HG02885 (cell line): ENCODE data around the gene POLR3C.
A peak's percentile ranks its signal among the peaks of the same experiment; 100 is the strongest.

Experiments used
- ATAC-seq: cut with Tn5 transposase; IDR thresholded peaks from one replicate; pipeline ENCODE4 v1.9.1; 2021; ENCODE audit warnings: mild to moderate bottlenecking; ENCODE audit not compliant: unreplicated experiment, poor library complexity

The POLR3C gene

GRCh38 chr1:145859491-145860023 is 35.6 kb downstream of the POLR3C start:
- peak; percentile 74 for ATAC-seq

- ATAC-seq = no peak
Measured at GRCh38 chr1:145863282-145864018, 39.5 kb downstream of the POLR3C start.

- ATAC-seq = no peak
Measured at GRCh38 chr1:145868232-145868631, 44.2 kb downstream of the POLR3C start.

GRCh38 chr1:145871994-145872924 is 48.3 kb downstream of the POLR3C start:
- no peak for ATAC-seq

- ATAC-seq = no peak
Measured at GRCh38 chr1:145874646-145875045, 50.6 kb downstream of the POLR3C start.

- ATAC-seq = no peak
Measured at GRCh38 chr1:145877923-145878486, 54.0 kb downstream of the POLR3C start.

GRCh38 chr1:145878724-145879123 is 54.7 kb downstream of the POLR3C start:
- no peak for ATAC-seq

GRCh38 chr1:145879775-145880174 is 55.8 kb downstream of the POLR3C start:
- ATAC-seq = no peak

- ATAC-seq = no peak
Measured at GRCh38 chr1:145884675-145885074, 60.7 kb downstream of the POLR3C start.

GRCh38 chr1:145885738-145886287 is 61.8 kb downstream of the POLR3C start, which contains the start of gene ANKRD35:
Gene ANKRD35, minus strand, starts transcription at chr1:145885866. Its CDS starts 108 bp downstream, at chr1:145885758.
- ATAC-seq = peak; percentile 99

- ATAC-seq = no peak
Measured at GRCh38 chr1:145886390-145886789, 62.4 kb downstream of the POLR3C start.

- no peak for ATAC-seq
Measured at GRCh38 chr1:145886816-145887215, 62.8 kb downstream of the POLR3C start.

GRCh38 chr1:145887631-145888030 is 63.6 kb downstream of the POLR3C start:
- ATAC-seq = no peak

- ATAC-seq = no peak
Measured at GRCh38 chr1:145889722-145890121, 65.7 kb downstream of the POLR3C start.

- no peak for ATAC-seq
Measured at GRCh38 chr1:145891143-145891542, 67.1 kb downstream of the POLR3C start.

- no peak for ATAC-seq
Measured at GRCh38 chr1:145891587-145892485, 67.8 kb downstream of the POLR3C start.

GRCh38 chr1:145892486-145893087 is 68.6 kb downstream of the POLR3C start:
- no peak for ATAC-seq

GRCh38 chr1:145893306-145894055 is 69.5 kb downstream of the POLR3C start:
- no peak for ATAC-seq
